ENCODE measurements around the gene ATP8A2.

ATP8A2 gene

GRCh38 chr13:25796474-25796873, 424.7 kb downstream of the ATP8A2 start:
- Histone ChIP-seq H3K27ac (ENCODE audit: low read length) (no peak overlapping the region), H3K9me3 (replicated peaks; ENCODE audit: insufficient read depth, low read length) (no peaks in the 10 kb centered on the region), H3K4me3 (ENCODE audit: low read length) (no peak overlapping the region), H3K4me2 (ENCODE audit: low read depth, low read length) (no peak overlapping the region), H3K79me2 (ENCODE audit: low read length) (no peaks in the 10 kb centered on the region), H3K9ac (ENCODE audit: low read length) (no peak overlapping the region), H3K27me3 (replicated peaks; ENCODE audit: insufficient read depth, low read length) (no peaks in the 10 kb centered on the region), H4K20me1 (ENCODE audit: insufficient read depth, low read length) (no peaks in the 10 kb centered on the region), H3K36me3 (replicated peaks; ENCODE audit: insufficient read depth, low read length) (no peaks in the 10 kb centered on the region), H2AFZ (ENCODE audit: low read length) (no peak overlapping the region), H3K9me2 (replicated peaks; ENCODE audit: insufficient read depth, low read length) (no peaks in the 10 kb centered on the region), H3K4me1 (ENCODE audit: low read length) (no peaks in the 10 kb centered on the region), H3F3A (ENCODE audit: insufficient read depth, low read length) (no peaks in the 10 kb centered on the region)
- no peak for DNase-seq
- TF ChIP-seq EZH2 (optimal IDR thresholded peaks at IDR 0.05; ENCODE audit: low read depth, low read length) (no peak), EZH2phosphoT487 (IDR thresholded peaks at IDR 0.05; ENCODE audit: low read length) (no peak)
- TF ChIP-seq, protein P1, sequence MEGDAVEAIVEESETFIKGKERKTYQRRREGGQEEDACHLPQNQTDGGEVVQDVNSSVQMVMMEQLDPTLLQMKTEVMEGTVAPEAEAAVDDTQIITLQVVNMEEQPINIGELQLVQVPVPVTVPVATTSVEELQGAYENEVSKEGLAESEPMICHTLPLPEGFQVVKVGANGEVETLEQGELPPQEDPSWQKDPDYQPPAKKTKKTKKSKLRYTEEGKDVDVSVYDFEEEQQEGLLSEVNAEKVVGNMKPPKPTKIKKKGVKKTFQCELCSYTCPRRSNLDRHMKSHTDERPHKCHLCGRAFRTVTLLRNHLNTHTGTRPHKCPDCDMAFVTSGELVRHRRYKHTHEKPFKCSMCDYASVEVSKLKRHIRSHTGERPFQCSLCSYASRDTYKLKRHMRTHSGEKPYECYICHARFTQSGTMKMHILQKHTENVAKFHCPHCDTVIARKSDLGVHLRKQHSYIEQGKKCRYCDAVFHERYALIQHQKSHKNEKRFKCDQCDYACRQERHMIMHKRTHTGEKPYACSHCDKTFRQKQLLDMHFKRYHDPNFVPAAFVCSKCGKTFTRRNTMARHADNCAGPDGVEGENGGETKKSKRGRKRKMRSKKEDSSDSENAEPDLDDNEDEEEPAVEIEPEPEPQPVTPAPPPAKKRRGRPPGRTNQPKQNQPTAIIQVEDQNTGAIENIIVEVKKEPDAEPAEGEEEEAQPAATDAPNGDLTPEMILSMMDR (IDR thresholded peaks at IDR 0.05; ENCODE audit: low read length), result no peak

- Histone ChIP-seq H3K79me2 (ENCODE audit: low read length) (no peaks in the 10 kb centered on the region), H3K9ac (ENCODE audit: low read length) (no peak overlapping the region), H3K27ac (ENCODE audit: low read length) (no peak overlapping the region), H3K4me3 (ENCODE audit: low read length) (no peak overlapping the region), H3K9me3 (replicated peaks; ENCODE audit: insufficient read depth, low read length) (no peaks in the 10 kb centered on the region), H3F3A (ENCODE audit: insufficient read depth, low read length) (no peaks in the 10 kb centered on the region), H3K9me2 (replicated peaks; ENCODE audit: insufficient read depth, low read length) (no peaks in the 10 kb centered on the region), H3K4me1 (ENCODE audit: low read length) (no peaks in the 10 kb centered on the region), H3K4me2 (ENCODE audit: low read depth, low read length) (no peak overlapping the region), H3K36me3 (replicated peaks; ENCODE audit: insufficient read depth, low read length) (no peaks in the 10 kb centered on the region), H3K27me3 (replicated peaks; ENCODE audit: insufficient read depth, low read length) (no peaks in the 10 kb centered on the region), H2AFZ (ENCODE audit: low read length) (no peak overlapping the region), H4K20me1 (ENCODE audit: insufficient read depth, low read length) (no peaks in the 10 kb centered on the region)
- DNase-seq, result no peak
- TF ChIP-seq EZH2 (optimal IDR thresholded peaks at IDR 0.05; ENCODE audit: low read depth, low read length), result no peak
- TF ChIP-seq, protein P1 (IDR thresholded peaks at IDR 0.05; ENCODE audit: low read length), result no peak
Observed at GRCh38 chr13:25798998-25799397, 427.2 kb downstream of the ATP8A2 start.

DNA sequence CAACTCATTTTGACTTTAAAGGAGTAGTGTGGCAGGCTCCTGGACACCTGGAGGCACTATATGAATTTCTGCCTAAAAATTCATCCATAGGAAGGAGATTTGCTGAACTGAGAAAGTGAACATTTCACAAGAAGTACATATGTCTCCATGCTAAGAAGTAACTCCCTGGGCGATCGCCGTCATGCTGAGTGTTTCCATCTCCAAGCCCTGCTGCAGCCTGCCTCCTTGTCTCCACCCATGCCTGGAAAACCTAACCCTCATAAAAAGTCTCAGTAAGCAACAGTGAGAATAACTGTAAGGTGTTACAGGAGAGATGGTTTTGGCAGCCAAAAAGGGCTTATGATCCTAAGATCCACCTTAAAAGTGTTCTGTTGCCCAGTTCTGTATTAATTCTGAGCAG, 428.7 kb downstream of the ATP8A2 start:
- H3K4me1 ChIP-seq (ENCODE audit: low read length), result no peaks in the 10 kb centered on the region
- no peaks in the 10 kb centered on the region for H3K79me2 ChIP-seq (ENCODE audit: low read length)
- no peaks in the 10 kb centered on the region for H3K27me3 ChIP-seq (replicated peaks; ENCODE audit: insufficient read depth, low read length)
- no peak for DNase-seq
- no peak overlapping the region for H2AFZ ChIP-seq (ENCODE audit: low read length)
- no peaks in the 10 kb centered on the region for H3F3A ChIP-seq (ENCODE audit: insufficient read depth, low read length)
- no peak overlapping the region for H3K4me3 ChIP-seq (ENCODE audit: low read length)
- H3K27ac ChIP-seq (ENCODE audit: low read length), result no peak overlapping the region
- no peak overlapping the region for H3K4me2 ChIP-seq (ENCODE audit: low read depth, low read length)
- H3K9ac ChIP-seq (ENCODE audit: low read length), result no peak overlapping the region
- H4K20me1 ChIP-seq (ENCODE audit: insufficient read depth, low read length), result no peaks in the 10 kb centered on the region
- TF ChIP-seq EZH2phosphoT487 (IDR thresholded peaks at IDR 0.05; ENCODE audit: low read length), result no peak
- no peak for TF ChIP-seq EZH2 (optimal IDR thresholded peaks at IDR 0.05; ENCODE audit: low read depth, low read length)
- TF ChIP-seq, protein P1 (IDR thresholded peaks at IDR 0.05; ENCODE audit: low read length), result no peak
- no peaks in the 10 kb centered on the region for H3K36me3 ChIP-seq (replicated peaks; ENCODE audit: insufficient read depth, low read length)
- H3K9me3 ChIP-seq (replicated peaks; ENCODE audit: insufficient read depth, low read length), result no peaks in the 10 kb centered on the region
- no peaks in the 10 kb centered on the region for H3K9me2 ChIP-seq (replicated peaks; ENCODE audit: insufficient read depth, low read length)

All from MM.1S (cell line).